ENCODE data around the gene DPP9.

The DPP9 gene

DNA sequence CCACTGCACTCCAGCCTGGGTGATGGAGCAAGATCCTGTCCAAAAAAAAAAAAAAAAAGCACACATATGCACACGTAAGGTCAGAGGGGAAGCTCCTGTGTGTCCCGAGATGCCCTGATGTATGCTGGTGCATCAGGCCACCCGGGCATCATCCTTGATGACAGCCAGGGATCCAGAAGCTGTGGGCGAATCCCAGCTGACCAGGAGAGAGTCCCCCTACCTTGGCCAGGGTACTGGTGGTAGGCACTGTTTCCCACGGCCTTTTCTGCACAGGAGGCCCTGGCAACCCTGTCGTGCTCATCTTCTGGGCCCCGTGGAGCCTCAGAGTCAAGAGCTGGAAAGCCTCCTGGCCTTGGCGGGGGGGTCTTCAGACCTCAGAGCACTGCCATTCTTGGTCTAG, 67.5 kb downstream of the DPP9 start:
- DNase-seq (ENCODE audit: low spot score): no peak

GRCh38 chr19:4654437-4655361, 68.9 kb downstream of the DPP9 start:
- no peak for DNase-seq (ENCODE audit: low spot score)

- DNase-seq (ENCODE audit: low spot score): no peak
These were observed 69.7 kb downstream of the DPP9 start for GRCh38 chr19:4653793-4654436.

GRCh38 chr19:4652075-4652474, 71.6 kb downstream of the DPP9 start:
- no peak for DNase-seq (ENCODE audit: low spot score)

DNA sequence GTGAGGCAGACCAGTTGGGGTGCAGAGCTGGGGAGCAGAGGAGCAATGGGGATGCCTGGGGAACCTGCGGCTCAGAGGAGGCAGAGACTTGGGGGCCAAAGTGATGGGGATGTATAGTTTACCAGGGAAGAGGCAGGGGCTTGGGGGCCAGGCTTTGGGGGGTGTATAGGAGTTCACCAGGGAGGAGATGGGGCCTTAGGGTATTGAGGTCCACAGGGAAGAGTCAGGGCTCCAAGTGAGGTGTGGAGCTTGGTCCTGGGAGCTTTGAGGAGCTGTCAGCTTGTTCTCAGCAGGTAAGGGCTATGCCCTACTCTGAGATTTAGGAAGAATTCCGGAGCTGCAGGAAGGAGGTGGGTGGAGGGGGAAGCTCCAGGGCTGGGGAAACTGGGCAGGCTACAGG, 73.5 kb downstream of the DPP9 start:
- no peak for DNase-seq (ENCODE audit: low spot score)

GRCh38 chr19:4649392-4650047, 74.1 kb downstream of the DPP9 start:
- DNase-seq (ENCODE audit: low spot score): no peak

GRCh38 chr19:4647676-4648644, 75.7 kb downstream of the DPP9 start:
- peak; percentile 80 for DNase-seq (ENCODE audit: low spot score)

DNA sequence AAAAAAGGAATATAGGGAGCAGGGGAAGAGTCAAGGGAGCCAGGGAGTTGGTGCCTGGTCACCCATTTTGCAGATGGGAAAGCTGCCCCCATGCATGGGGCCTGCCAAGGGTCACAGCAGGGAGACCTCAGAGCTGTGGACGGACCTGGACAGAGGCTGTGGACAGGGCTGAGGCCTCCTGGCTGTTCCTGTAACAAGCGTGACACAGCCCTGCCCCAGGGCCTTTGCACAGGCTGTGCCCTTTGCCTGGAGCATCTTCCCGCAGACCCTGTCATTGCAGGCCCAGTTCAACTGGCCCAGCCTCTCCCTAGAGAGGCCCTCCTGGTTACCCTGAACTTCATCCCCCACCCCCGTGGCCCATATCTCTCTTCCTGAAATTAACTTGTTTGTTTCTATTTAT, 77.9 kb downstream of the DPP9 start:
- no peak for DNase-seq (ENCODE audit: low spot score)

DNA sequence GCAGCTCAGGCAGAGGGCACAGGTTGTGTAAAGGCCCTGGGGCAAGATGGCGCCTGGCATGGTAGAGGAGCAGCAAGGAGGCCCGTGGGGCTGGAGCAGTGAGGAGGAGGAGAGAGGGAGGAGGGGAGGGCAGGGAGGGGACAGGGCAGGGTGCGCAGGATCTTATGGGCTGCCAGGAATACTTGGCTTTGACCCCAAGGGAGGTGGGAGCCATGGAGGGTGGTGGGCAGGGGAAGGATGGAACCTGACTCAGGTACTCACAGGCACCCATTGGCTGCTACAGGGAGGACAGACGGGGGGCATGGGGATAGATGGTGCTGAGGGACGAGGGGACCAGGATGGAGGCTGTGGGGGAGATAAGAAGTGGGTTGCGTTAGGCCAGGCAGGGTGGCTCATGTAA, 81.0 kb downstream of the DPP9 start:
- no peak for DNase-seq (ENCODE audit: low spot score)

- no peak for DNase-seq (ENCODE audit: low spot score)
These were observed 82.5 kb downstream of the DPP9 start for GRCh38 chr19:4641132-4641531.

DNA sequence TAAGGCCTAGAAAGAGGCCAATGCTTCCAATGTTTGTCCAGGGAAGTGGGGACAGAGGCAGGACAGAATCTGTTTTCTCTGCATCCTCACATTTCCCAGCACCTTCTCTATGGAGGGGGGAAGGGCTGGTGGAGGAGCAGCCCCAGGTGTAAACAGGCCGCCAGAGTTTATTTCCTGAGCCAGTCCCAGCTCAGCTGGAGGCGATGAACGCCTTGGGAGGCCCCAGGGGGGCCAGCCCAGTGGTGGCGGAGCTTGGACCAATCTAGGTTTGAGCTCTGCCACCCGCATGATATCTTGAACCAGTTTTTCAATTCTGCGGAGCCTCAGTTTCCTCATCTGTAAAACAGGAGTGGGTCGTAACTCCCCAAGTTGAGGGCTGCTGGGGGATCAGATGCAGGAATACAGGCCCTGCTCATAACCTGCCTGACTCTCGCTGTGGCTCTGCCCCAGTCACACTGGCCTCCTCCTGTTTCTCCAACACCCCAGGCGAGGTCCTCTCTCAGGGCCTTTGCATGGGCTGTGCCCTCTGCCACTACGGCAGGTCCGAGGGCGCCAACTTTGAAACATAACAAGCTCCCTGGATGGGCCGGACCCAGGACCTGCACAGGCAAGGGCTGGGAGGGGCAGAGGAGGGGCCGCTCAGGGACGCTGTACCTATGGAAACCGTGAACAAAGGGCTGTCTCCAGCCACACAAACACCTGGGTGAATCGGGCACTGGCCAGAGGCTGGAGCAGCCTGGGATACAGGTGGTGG, 83.2 kb downstream of the DPP9 start:
- DNase-seq (ENCODE audit: low spot score): no peak

DNA sequence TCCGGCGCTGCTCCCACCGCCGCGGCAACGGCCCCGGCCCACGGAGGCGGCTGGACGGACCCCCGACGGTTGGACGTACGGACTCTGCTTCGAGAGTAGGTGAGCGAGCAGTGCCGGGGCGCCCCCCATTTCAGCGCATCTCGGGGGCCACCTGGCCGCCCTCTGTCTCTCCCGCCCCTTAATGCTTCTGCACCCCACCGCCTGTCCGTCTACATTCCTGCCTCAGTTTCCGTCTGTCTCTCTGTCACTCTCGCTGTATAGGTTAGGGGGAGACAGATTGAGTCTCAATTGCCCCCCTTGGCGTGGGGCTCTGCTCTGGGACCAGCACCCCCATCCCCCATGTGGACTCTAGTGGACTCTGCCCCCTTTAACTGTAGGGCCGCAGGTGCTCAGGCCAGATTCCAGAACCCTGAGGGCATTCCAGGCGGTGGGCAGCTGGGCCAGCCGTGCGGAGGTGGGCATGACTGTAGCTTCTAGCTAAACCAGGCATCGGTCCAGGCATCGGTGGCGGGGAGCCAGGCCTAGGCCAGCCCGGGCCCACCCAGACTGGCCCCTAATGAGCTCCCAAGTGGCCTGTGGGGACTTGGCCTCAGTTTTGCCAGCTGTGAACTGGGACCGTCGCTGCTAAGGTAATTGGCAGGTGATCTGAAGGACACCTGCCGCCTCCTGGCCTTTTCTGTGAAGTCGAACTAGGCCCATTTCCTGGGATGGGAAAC, 84.0 kb downstream of the DPP9 start:
- no peak for DNase-seq (ENCODE audit: low spot score)

DNA sequence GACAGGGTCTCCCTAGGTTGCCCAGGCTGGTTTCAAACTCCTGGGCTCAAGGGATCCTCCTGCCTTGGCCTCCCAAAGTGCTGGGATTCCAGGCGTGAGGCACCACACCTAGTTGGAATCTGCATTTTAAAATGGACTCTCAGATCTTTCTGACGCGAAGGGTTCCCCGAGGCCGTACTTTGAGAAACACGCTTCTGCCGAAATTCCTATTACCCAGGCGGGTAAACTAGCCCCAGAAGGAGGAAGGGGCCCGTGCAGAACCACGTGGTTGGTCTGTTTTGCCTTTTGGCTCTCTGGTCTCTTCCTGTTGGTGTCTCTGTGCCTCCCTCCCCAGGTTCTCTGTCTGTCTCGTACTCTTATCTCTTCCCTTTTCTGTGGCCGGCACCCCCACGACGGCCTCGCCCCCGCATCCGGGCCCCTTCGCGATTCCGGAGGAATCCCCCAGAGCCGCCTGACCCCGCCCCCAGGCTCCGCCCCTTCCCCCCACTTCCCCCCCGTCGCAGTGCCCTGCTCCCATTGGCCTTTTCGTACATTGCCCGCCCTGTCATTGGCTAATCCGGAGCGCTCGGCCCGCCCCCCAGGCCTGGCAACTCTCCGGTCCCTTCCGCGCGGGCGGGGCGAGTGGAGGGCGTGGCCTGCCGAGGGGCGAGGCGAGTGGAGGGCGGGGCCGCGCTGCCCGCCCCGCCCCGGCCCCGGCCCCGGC, 84.7 kb downstream of the DPP9 start, which contains the start of gene TNFAIP8L1:
TNFAIP8L1 (plus strand) TSS at position 689 of the 703 bp plus-strand sequence. CDS start 12,354 bp downstream, outside the sequence.
- DNase-seq (ENCODE audit: low spot score): peak; percentile 100

DNA sequence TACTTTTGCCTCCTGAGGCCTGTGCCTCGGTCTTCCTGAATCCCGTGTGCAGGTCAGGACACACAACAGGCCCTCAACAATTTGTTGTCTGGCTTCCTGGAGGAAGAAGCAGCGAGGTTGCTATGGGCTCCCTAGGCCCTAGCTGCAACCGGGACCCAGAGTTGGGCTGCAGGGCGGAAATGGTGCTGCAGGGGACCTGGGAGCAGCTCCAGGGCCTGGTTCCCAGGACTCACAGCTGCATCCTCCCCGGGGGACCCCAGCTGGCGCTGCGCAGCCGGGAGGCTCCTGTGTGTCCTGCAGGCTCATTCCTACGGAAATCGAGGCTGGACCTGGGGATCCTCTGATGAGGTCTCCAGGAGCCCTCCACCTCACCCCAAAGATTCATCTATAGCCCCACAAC, 85.3 kb downstream of the DPP9 start:
- DNase-seq (ENCODE audit: low spot score): no peak

GRCh38 chr19:4636761-4637160, 86.9 kb downstream of the DPP9 start:
- DNase-seq (ENCODE audit: low spot score): no peak

GRCh38 chr19:4636151-4636717, 87.4 kb downstream of the DPP9 start:
- peak; percentile 85 for DNase-seq (ENCODE audit: low spot score)

- DNase-seq (ENCODE audit: low spot score): no peak
These were observed 87.9 kb downstream of the DPP9 start for GRCh38 chr19:4635754-4636116.

DNA sequence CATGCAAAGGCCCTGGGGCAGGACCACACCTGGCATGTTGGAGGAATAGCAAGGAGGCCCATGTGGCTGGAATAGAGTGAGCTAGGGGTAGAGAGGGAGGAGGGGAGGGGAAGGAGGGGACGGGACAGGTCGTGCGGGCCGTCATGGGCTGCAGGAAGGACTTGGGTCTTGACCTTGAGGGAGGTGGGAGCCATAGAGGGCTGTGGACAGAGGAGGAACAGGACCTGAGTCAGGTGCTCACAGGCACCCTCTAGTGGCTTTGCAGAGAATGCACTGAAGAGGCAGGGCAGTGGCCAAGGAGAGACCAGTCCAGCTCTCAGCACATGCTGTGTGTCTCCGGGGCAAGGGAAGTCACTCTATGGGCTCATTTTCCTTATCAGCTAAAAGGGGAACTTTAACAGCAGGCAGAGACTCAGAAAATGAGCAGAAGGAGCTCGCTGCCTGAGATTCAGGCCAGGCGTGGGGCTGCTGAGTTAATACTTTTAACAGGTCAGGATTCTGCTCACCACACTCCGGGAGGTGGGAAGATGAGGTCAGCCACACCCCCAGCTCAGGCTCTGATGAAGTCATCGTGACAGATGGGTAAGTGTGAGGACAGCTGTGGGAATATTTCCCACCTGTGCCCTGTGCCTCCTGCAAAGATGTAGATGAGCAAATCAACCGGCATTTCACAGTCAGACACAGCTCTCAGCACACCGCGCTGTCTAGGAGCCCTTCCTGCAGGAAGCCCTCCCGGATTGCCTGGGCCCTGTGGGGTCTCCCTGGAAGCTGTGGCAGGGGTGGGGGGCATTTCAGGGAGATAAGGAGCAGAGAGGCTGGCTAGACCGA, 90.3 kb downstream of the DPP9 start:
- peak; percentile 67 for DNase-seq (ENCODE audit: low spot score)
